SH-SY5Y (cell line): ENCODE measurements around the gene SLC37A2.

ENCODE experiments used
- GATA2 ChIP-seq: IDR thresholded peaks from 2 replicates; pipeline ENCODE4 v1.6.1; 2011; ENCODE audit warnings: mild to moderate bottlenecking, low read depth, low read length
- GATA3 ChIP-seq: IDR thresholded peaks from 2 replicates; pipeline ENCODE4 v1.6.1; 2011; ENCODE audit warnings: low read depth, mild to moderate bottlenecking, low read length, moderate library complexity

DNA sequence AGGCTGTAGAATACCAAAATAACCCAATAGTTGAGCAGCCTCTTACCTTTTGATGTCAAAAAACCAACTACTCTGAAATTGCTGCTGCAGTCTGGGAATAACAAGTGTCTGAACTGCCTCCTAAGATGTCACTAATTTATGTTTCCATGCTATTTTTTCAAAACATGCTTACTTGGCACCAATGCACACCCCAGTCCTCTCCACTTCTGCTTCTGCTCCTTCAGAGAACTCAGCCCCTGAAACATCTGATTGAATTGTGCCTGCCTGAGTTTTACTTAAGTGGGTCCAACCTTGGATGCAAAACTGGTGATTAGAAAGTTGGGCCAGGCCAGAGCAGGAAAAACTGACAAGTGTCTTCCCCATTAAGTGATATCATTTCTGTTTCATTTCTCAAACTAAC is 72.9 kb downstream of the SLC37A2 start:
- TF ChIP-seq GATA2 (no peak), GATA3 (no peak)
